Measurements from ENCODE around the gene RETREG1. TPM values are rescaled to one million over a fixed set of nuclear protein-coding genes. Genes with fewer than 3 reads are reported as not detected.
"Not testable (repeated sequence)": the region's sequence is repeated elsewhere in the genome, so short reads cannot be mapped to it uniquely, and the experiment has no call there.

RETREG1 gene
- total RNA-seq, 1 donor from 2014 or later: 0.91 TPM

DNA sequence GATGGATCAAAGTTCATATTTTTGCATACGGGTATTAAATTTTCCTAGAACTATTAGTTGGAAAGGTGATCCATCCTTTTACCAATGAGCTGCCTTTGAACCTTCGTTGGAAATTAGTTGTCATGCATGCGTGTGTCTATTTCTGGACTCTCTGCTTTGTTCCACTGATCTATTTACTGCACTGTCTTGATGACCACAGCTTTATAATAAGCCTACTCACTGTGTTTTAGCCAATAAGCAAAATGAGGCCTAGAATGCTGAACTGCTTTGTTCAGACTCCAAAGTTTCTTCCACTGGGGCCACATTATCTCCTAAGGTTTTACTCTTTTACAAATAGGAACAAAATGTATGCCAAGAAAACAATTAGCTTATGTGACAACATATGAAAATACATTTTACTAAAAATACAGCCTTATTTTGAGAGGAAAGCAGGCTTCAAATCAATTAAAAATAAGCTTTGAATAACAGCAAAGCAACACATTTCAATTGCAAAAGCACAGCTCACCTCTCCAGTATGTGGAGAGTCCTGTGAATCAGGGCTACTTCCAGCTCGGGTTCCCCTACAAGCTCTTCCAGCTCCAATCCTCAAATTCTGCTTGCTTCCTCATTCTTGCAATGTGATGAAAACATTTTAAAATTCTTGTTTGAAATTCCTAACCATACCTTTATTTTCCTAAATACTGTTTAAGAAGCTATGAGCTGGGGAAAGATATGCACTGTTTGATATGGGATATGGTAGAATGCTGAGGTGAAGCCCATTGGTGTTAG lies 72.0 kb downstream of the RETREG1 start:
- Mint-ChIP-seq H3K4me3 (ENCODE audit: unreplicated experiment) (no peak overlapping the region), H3K27me3 (ENCODE audit: unreplicated experiment) (no peaks in the 10 kb centered on the region), H3K36me3 (ENCODE audit: unreplicated experiment) (no peaks in the 10 kb centered on the region), H3K9me3 (ENCODE audit: unreplicated experiment) (no peaks in the 10 kb centered on the region), H3K4me1 (ENCODE audit: unreplicated experiment) (peaks cover 13% of the 10 kb centered on the region), H3K27ac (ENCODE audit: unreplicated experiment) (no peak overlapping the region)
- no peak for DNase-seq (ENCODE audit: extremely low spot score, unreplicated experiment)
- TF ChIP-seq, protein P1, sequence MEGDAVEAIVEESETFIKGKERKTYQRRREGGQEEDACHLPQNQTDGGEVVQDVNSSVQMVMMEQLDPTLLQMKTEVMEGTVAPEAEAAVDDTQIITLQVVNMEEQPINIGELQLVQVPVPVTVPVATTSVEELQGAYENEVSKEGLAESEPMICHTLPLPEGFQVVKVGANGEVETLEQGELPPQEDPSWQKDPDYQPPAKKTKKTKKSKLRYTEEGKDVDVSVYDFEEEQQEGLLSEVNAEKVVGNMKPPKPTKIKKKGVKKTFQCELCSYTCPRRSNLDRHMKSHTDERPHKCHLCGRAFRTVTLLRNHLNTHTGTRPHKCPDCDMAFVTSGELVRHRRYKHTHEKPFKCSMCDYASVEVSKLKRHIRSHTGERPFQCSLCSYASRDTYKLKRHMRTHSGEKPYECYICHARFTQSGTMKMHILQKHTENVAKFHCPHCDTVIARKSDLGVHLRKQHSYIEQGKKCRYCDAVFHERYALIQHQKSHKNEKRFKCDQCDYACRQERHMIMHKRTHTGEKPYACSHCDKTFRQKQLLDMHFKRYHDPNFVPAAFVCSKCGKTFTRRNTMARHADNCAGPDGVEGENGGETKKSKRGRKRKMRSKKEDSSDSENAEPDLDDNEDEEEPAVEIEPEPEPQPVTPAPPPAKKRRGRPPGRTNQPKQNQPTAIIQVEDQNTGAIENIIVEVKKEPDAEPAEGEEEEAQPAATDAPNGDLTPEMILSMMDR (IDR thresholded peaks at IDR 0.05): no peak

GRCh38 chr5:16543206-16543605 lies 73.6 kb downstream of the RETREG1 start:
- H3K4me3 Mint-ChIP-seq (ENCODE audit: unreplicated experiment); H3K36me3 Mint-ChIP-seq (ENCODE audit: unreplicated experiment); H3K9me3 Mint-ChIP-seq (ENCODE audit: unreplicated experiment); H3K27ac Mint-ChIP-seq (ENCODE audit: unreplicated experiment); H3K27me3 Mint-ChIP-seq (ENCODE audit: unreplicated experiment); DNase-seq (ENCODE audit: extremely low spot score, unreplicated experiment): not testable (repeated sequence)
- peaks cover 17% of the 10 kb centered on the region for H3K4me1 Mint-ChIP-seq (ENCODE audit: unreplicated experiment)

GRCh38 chr5:16542236-16542635 lies 74.6 kb downstream of the RETREG1 start:
- Mint-ChIP-seq H3K4me1 (ENCODE audit: unreplicated experiment) (peaks cover 17% of the 10 kb centered on the region), H3K4me3 (ENCODE audit: unreplicated experiment) (no peak overlapping the region), H3K27ac (ENCODE audit: unreplicated experiment) (no peak overlapping the region), H3K27me3 (ENCODE audit: unreplicated experiment) (no peaks in the 10 kb centered on the region), H3K9me3 (ENCODE audit: unreplicated experiment) (no peaks in the 10 kb centered on the region), H3K36me3 (ENCODE audit: unreplicated experiment) (no peaks in the 10 kb centered on the region)
- TF ChIP-seq, protein P1 (IDR thresholded peaks at IDR 0.05): no peak
- DNase-seq (ENCODE audit: extremely low spot score, unreplicated experiment): no peak

DNA sequence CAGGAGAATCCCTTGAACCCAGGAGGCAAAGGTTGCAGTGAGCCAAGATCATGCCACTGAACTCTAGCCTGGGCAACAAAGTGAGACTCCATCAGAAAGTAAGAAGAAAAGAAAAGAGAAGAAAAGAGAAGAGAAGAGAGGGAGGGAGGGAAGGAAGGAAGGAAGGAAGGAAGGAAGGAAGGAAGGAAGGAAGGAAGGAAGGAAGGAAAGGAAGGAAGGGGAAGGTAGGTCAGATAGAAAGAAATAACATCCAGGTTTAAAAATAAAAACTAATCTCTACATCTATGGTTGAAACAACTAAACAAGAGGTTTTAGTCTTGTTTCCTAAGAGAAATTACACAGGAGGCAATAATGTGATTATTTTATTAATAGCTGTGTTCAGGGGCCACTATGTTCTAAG lies 75.2 kb downstream of the RETREG1 start:
- peaks cover 17% of the 10 kb centered on the region for H3K4me1 Mint-ChIP-seq (ENCODE audit: unreplicated experiment)
- not testable (repeated sequence) for H3K27me3 Mint-ChIP-seq (ENCODE audit: unreplicated experiment); H3K27ac Mint-ChIP-seq (ENCODE audit: unreplicated experiment); H3K9me3 Mint-ChIP-seq (ENCODE audit: unreplicated experiment); H3K36me3 Mint-ChIP-seq (ENCODE audit: unreplicated experiment); H3K4me3 Mint-ChIP-seq (ENCODE audit: unreplicated experiment); DNase-seq (ENCODE audit: extremely low spot score, unreplicated experiment)

DNA sequence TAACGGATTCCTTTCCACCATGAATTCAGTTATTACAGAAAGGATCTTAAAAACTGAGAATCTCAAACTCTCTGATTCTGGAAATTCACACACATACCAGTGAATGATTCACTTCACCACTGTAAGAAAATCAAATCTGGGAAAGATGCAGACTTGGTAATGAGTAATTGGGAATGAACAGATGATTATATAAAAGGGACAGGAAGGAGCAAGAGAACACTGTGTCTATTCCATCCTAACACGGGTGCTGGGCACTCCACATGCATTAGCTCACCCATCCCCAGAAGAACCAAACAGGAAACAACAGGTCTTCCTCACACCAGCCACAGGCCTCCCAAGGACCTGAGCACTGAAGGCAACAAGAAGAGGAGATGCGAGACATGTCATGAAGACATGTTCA lies 76.4 kb downstream of the RETREG1 start:
- Mint-ChIP-seq H3K27ac (ENCODE audit: unreplicated experiment) (no peak overlapping the region), H3K4me3 (ENCODE audit: unreplicated experiment) (no peak overlapping the region), H3K27me3 (ENCODE audit: unreplicated experiment) (peaks cover 4% of the 10 kb centered on the region), H3K36me3 (ENCODE audit: unreplicated experiment) (no peaks in the 10 kb centered on the region), H3K4me1 (ENCODE audit: unreplicated experiment) (peaks cover 17% of the 10 kb centered on the region), H3K9me3 (ENCODE audit: unreplicated experiment) (no peaks in the 10 kb centered on the region)
- TF ChIP-seq, protein P1 (IDR thresholded peaks at IDR 0.05): no peak
- DNase-seq (ENCODE audit: extremely low spot score, unreplicated experiment): no peak

- no peak overlapping the region for H3K4me3 Mint-ChIP-seq (ENCODE audit: unreplicated experiment)
- peaks cover 17% of the 10 kb centered on the region for H3K4me1 Mint-ChIP-seq (ENCODE audit: unreplicated experiment)
- DNase-seq (ENCODE audit: extremely low spot score, unreplicated experiment): no peak
- TF ChIP-seq, protein P1 (IDR thresholded peaks at IDR 0.05): no peak
- H3K9me3 Mint-ChIP-seq (ENCODE audit: unreplicated experiment): no peaks in the 10 kb centered on the region
- H3K36me3 Mint-ChIP-seq (ENCODE audit: unreplicated experiment): no peaks in the 10 kb centered on the region
- H3K27me3 Mint-ChIP-seq (ENCODE audit: unreplicated experiment): peaks cover 4% of the 10 kb centered on the region
- H3K27ac Mint-ChIP-seq (ENCODE audit: unreplicated experiment): peak overlapping the region; percentile 42
Observed at GRCh38 chr5:16539169-16539666, 77.6 kb downstream of the RETREG1 start.
